ENCODE measurements around the gene MEN1. TPM values are rescaled to one million over a fixed set of nuclear protein-coding genes. Genes with fewer than 3 reads are reported as not detected.

Gene MEN1
- total and polyA plus RNA-seq, 8 donors = 26.9 to 46.5 (median 37.0) TPM

- H3K27me3 ChIP-seq = no peaks in the 10 kb centered on the region
- peak overlapping the region; percentile 56 to 80 for H3K27ac ChIP-seq
These were observed 9.8 kb downstream of the MEN1 start for GRCh38 chr11:64800303-64801157.

GRCh38 chr11:64799623-64800302, 10.6 kb downstream of the MEN1 start:
- no peak for TF ChIP-seq CTCF (IDR thresholded peaks at IDR 0.05)
- Histone ChIP-seq H3K27ac (peak overlapping the region in 1 of 2 donors; percentile 80), H3K4me1 (peaks cover 8 to 49% of the 10 kb centered on the region in 2 donors), H3K4me3 (no peak overlapping the region), H3K36me3 (peaks cover 0 to 34% of the 10 kb centered on the region in 2 donors), H3K27me3 (no peaks in the 10 kb centered on the region), H3K9me3 (no peaks in the 10 kb centered on the region)
- DNase-seq = peak in 1 of 4 donors; percentile 68
- no peak for ATAC-seq
- intact Hi-C loops (cut with DNase I) = no loop called here

More at GRCh38 chr11:64800303-64801157, 9.8 kb downstream of the MEN1 start:
- DNase-seq (peak in 1 of 4 donors; percentile 76), ATAC-seq (no peak)
- intact Hi-C loops (cut with DNase I) = no loop called here
- H3K36me3 ChIP-seq = peaks cover 0 to 42% of the 10 kb centered on the region in 2 donors
- H3K4me3 ChIP-seq = no peak overlapping the region
- no peaks in the 10 kb centered on the region for H3K9me3 ChIP-seq
- no peak for TF ChIP-seq CTCF (IDR thresholded peaks at IDR 0.05)
- H3K4me1 ChIP-seq = peaks cover 8 to 49% of the 10 kb centered on the region in 2 donors

GRCh38 chr11:64799256-64799622, 11.1 kb downstream of the MEN1 start:
- H3K4me1 ChIP-seq = peaks cover 6 to 44% of the 10 kb centered on the region in 2 donors

GRCh38 chr11:64796757-64797541, 13.4 kb downstream of the MEN1 start:
- no peak for DNase-seq
- Histone ChIP-seq H3K27ac (no peak overlapping the region), H3K27me3 (no peaks in the 10 kb centered on the region), H3K9me3 (no peaks in the 10 kb centered on the region), H3K36me3 (peaks cover 0 to 38% of the 10 kb centered on the region in 2 donors), H3K4me3 (no peak overlapping the region), H3K4me1 (peaks cover 0 to 28% of the 10 kb centered on the region in 2 donors)
- ATAC-seq = no peak
- intact Hi-C loops (cut with DNase I) = no loop called here
- TF ChIP-seq CTCF (IDR thresholded peaks at IDR 0.05) = no peak

More at GRCh38 chr11:64799256-64799622, 11.1 kb downstream of the MEN1 start:
- ATAC-seq (no peak), DNase-seq (no peak)
- Histone ChIP-seq H3K9me3 (no peaks in the 10 kb centered on the region), H3K27me3 (no peaks in the 10 kb centered on the region), H3K36me3 (peaks cover 0 to 30% of the 10 kb centered on the region in 2 donors), H3K27ac (peak overlapping the region in 1 of 2 donors; percentile 80), H3K4me3 (no peak overlapping the region)
- intact Hi-C loops (cut with DNase I) = no loop called here
- TF ChIP-seq CTCF (IDR thresholded peaks at IDR 0.05) = no peak
